ENCODE measurements around the gene CHMP4A. TPM values are rescaled to one million over a fixed set of nuclear protein-coding genes. Genes with fewer than 3 reads are reported as not detected.

CHMP4A gene
- polyA plus RNA-seq, 1 donor (not counting 4 experiments of a cell fraction or from before 2014, with no cell fraction given): 54.5 TPM

DNA sequence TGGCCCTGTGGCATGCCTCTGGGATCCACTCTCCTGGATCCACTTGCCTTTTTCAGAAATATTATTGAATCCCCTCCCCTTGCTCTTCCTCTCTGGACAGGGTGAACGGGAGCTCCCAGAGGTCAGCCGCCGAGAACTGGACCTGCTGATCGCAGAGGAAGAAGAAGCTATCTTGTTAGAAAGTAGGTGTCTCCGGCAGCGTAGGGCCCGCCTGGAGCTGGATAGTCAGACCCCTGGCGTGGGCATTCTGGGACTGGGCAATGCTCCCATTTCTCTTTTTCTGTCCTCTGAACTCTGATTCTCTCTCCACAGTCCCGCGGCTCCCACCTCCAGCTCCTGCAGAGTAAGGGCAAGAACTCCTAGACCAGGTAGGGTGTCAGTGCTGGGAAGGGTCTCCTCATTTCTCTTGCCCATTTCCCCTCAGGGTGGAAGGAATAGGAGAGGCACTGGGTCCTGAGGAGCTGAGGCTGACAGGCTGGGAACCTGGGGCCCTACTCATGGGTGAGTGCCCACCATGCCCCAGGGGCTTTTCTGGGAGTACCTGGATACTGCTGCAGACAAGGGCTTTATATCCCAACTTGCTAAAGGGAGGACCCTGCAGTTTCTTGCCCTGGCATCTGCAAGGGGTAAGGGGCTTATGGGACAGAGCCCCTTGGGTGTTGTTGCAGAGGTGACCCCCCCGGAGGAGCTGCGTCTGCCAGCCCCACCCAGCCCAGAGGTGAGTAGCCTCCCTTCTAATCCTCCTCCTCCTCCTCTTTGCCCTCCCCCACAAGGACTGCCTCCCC is 36.1 kb downstream of the CHMP4A start:
- TF ChIP-seq, protein P1, sequence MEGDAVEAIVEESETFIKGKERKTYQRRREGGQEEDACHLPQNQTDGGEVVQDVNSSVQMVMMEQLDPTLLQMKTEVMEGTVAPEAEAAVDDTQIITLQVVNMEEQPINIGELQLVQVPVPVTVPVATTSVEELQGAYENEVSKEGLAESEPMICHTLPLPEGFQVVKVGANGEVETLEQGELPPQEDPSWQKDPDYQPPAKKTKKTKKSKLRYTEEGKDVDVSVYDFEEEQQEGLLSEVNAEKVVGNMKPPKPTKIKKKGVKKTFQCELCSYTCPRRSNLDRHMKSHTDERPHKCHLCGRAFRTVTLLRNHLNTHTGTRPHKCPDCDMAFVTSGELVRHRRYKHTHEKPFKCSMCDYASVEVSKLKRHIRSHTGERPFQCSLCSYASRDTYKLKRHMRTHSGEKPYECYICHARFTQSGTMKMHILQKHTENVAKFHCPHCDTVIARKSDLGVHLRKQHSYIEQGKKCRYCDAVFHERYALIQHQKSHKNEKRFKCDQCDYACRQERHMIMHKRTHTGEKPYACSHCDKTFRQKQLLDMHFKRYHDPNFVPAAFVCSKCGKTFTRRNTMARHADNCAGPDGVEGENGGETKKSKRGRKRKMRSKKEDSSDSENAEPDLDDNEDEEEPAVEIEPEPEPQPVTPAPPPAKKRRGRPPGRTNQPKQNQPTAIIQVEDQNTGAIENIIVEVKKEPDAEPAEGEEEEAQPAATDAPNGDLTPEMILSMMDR (optimal IDR thresholded peaks at IDR 0.05 in 1 of 3, IDR thresholded peaks at IDR 0.05 in 1 of 3, conservative IDR thresholded peaks at IDR 0.05 in 1 of 3; ENCODE audit: extremely low read depth in 1 of 3, insufficient read depth in 2 of 3, low read length in 3 of 3): no peak
- no peak for TF ChIP-seq EZH2 (IDR thresholded peaks at IDR 0.05; ENCODE audit: low read length)
- no peak overlapping the region for H3K4me3 ChIP-seq (ENCODE audit: control insufficient read depth in 2 of 3, extremely low read depth in 1 of 3, insufficient read depth in 2 of 3, low read depth in 1 of 3, low read length in 3 of 3)
- H2AFZ ChIP-seq (ENCODE audit: control insufficient read depth, low read length): no peak overlapping the region
- H3K4me2 ChIP-seq (ENCODE audit: control insufficient read depth, extremely low read depth, insufficient read depth, low read depth, low read length): no peak overlapping the region
- no peak overlapping the region for H3K27ac ChIP-seq (ENCODE audit: control insufficient read depth, insufficient read depth, low read length)
- dilution Hi-C loops (cut with MboI; ENCODE audit: extremely low pct_ligation_motif_present, low sequenced_read_pairs): no loop called here
- FAIRE-seq: no peak
- no peaks in the 10 kb centered on the region for H3K9me3 ChIP-seq (ENCODE audit: control insufficient read depth, low read depth, low read length)
- peaks cover 8% of the 10 kb centered on the region for H4K20me1 ChIP-seq (ENCODE audit: control insufficient read depth, extremely low read depth, insufficient read depth, low read length)
- no peaks in the 10 kb centered on the region for H3K27me3 ChIP-seq (ENCODE audit: control insufficient read depth, extremely low read depth, insufficient read depth, low read length)
- no peaks in the 10 kb centered on the region for H3K79me2 ChIP-seq (ENCODE audit: control insufficient read depth, insufficient read depth, low read length)
- H3K9ac ChIP-seq (ENCODE audit: control insufficient read depth, extremely low read depth, insufficient read depth, low read length): no peak overlapping the region
- peaks cover 36 to 48% of the 10 kb centered on the region in 2 experiments for H3K36me3 ChIP-seq (ENCODE audit: control insufficient read depth in 2 of 2, extremely low read depth in 1 of 2, insufficient read depth in 2 of 2, low read length in 2 of 2)
- no peak for DNase-seq (ENCODE audit: low read depth, low spot score)
- H3K9me1 ChIP-seq (ENCODE audit: control insufficient read depth, extremely low read depth, insufficient read depth, low read length): no peaks in the 10 kb centered on the region
- no peaks in the 10 kb centered on the region for H3K4me1 ChIP-seq (ENCODE audit: control insufficient read depth, extremely low read depth, insufficient read depth, low read length)

DNA sequence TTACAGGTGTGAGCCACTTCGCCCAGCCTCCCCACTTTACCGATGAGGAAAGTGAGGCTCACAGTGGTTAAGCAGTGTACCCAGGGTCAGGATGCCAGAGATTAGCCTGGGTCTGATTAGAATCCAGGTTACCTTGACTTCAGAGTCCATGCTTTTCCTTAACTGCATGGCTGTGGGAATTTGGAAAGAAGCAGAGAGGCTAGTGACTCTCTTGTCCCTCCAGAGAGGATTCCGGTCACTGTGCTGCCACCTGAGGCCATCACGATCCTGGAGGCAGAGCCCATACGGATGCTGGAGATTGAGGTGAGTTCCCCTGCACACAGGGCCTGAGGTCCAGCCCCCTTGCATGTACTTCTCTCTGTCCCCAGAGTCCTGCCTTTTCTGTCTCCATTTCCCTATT is 36.7 kb downstream of the CHMP4A start:
- Histone ChIP-seq H3K4me3 (ENCODE audit: control insufficient read depth in 2 of 3, extremely low read depth in 1 of 3, insufficient read depth in 2 of 3, low read depth in 1 of 3, low read length in 3 of 3) (no peak overlapping the region), H3K27me3 (ENCODE audit: control insufficient read depth, extremely low read depth, insufficient read depth, low read length) (no peaks in the 10 kb centered on the region), H3K4me1 (ENCODE audit: control insufficient read depth, extremely low read depth, insufficient read depth, low read length) (no peaks in the 10 kb centered on the region), H3K36me3 (ENCODE audit: control insufficient read depth in 2 of 2, extremely low read depth in 1 of 2, insufficient read depth in 2 of 2, low read length in 2 of 2) (peaks cover 32 to 48% of the 10 kb centered on the region in 2 experiments), H3K4me2 (ENCODE audit: control insufficient read depth, extremely low read depth, insufficient read depth, low read depth, low read length) (no peak overlapping the region), H3K79me2 (ENCODE audit: control insufficient read depth, insufficient read depth, low read length) (no peaks in the 10 kb centered on the region), H4K20me1 (ENCODE audit: control insufficient read depth, extremely low read depth, insufficient read depth, low read length) (peaks cover 8% of the 10 kb centered on the region), H3K9me3 (ENCODE audit: control insufficient read depth, low read depth, low read length) (no peaks in the 10 kb centered on the region), H3K9me1 (ENCODE audit: control insufficient read depth, extremely low read depth, insufficient read depth, low read length) (no peaks in the 10 kb centered on the region), H3K9ac (ENCODE audit: control insufficient read depth, extremely low read depth, insufficient read depth, low read length) (no peak overlapping the region), H3K27ac (ENCODE audit: control insufficient read depth, insufficient read depth, low read length) (no peak overlapping the region), H2AFZ (ENCODE audit: control insufficient read depth, low read length) (no peak overlapping the region)
- dilution Hi-C loops (cut with MboI; ENCODE audit: extremely low pct_ligation_motif_present, low sequenced_read_pairs): no loop called here
- DNase-seq (ENCODE audit: low read depth, low spot score): no peak
- FAIRE-seq: no peak
- no peak for TF ChIP-seq EZH2 (IDR thresholded peaks at IDR 0.05; ENCODE audit: low read length)
- TF ChIP-seq, protein P1 (optimal IDR thresholded peaks at IDR 0.05 in 1 of 3, IDR thresholded peaks at IDR 0.05 in 1 of 3, conservative IDR thresholded peaks at IDR 0.05 in 1 of 3; ENCODE audit: extremely low read depth in 1 of 3, insufficient read depth in 2 of 3, low read length in 3 of 3): no peak

Measured in keratinocyte (primary cell).